Epidermal melanocyte (primary cell): Measurements from ENCODE around the gene MRPS18B.
"Not testable (repeated sequence)": the region's sequence is repeated elsewhere in the genome, so short reads cannot be mapped to it uniquely, and the experiment has no call there.

Experiments
- DNase-seq: peaks from one replicate; pipeline ENCODE4 v3.0.0; 2011; ENCODE audit warnings: low spot score; ENCODE audit not compliant: insufficient read length

The MRPS18B gene

GRCh38 chr6:30641048-30641447, 23.4 kb downstream of the MRPS18B start:
- DNase-seq, result no peak

GRCh38 chr6:30643656-30644055, 26.0 kb downstream of the MRPS18B start:
- DNase-seq, result no peak

- no peak for DNase-seq
These were observed 27.1 kb downstream of the MRPS18B start for GRCh38 chr6:30644769-30645168.

- DNase-seq, result no peak
These were observed 28.3 kb downstream of the MRPS18B start for GRCh38 chr6:30645989-30646388.

- DNase-seq, result peak; percentile 97
These were observed 29.0 kb downstream of the MRPS18B start, which contains the start of gene C6orf136 for GRCh38 chr6:30646450-30647241. Gene C6orf136, plus strand, starts transcription at chr6:30647133. Its CDS starts 99 bp downstream, at chr6:30647232.

GRCh38 chr6:30647242-30648116, 29.8 kb downstream of the MRPS18B start:
- peak; percentile 68 for DNase-seq

GRCh38 chr6:30651143-30651542, 33.5 kb downstream of the MRPS18B start:
- no peak for DNase-seq

- DNase-seq, result no peak
These were observed 37.4 kb downstream of the MRPS18B start for GRCh38 chr6:30654798-30655742.

- DNase-seq, result no peak
These were observed 38.1 kb downstream of the MRPS18B start for GRCh38 chr6:30655743-30656094.

GRCh38 chr6:30656513-30656912, 38.9 kb downstream of the MRPS18B start:
- DNase-seq, result no peak

GRCh38 chr6:30657454-30657853, 39.8 kb downstream of the MRPS18B start:
- DNase-seq, result no peak

- DNase-seq, result not testable (repeated sequence)
These were observed 40.3 kb downstream of the MRPS18B start for GRCh38 chr6:30657922-30658321.

GRCh38 chr6:30664994-30665767, 47.5 kb downstream of the MRPS18B start:
- DNase-seq, result no peak

- DNase-seq, result not testable (repeated sequence)
These were observed 48.7 kb downstream of the MRPS18B start for GRCh38 chr6:30666300-30666699.

GRCh38 chr6:30670760-30671527, 53.3 kb downstream of the MRPS18B start:
- DNase-seq, result no peak

- peak; percentile 96 for DNase-seq
These were observed 55.0 kb downstream of the MRPS18B start, which contains the start of gene DHX16 for GRCh38 chr6:30672445-30673253. Gene DHX16, minus strand, starts transcription at chr6:30673006. Its CDS starts 165 bp downstream, at chr6:30672841.
